ENCODE results near the gene ST6GALNAC4. TPM values are rescaled to one million over a fixed set of nuclear protein-coding genes. Genes with fewer than 3 reads are reported as not detected.

The ST6GALNAC4 gene
- total RNA-seq, 1 experiment from 2014 or later = 12.6 TPM

- DNase-seq (ENCODE audit: low read depth) = no peak
These were observed 29.9 kb upstream of the ST6GALNAC4 start for GRCh38 chr9:127946728-127947127.

GRCh38 chr9:127945942-127946341, 29.1 kb upstream of the ST6GALNAC4 start:
- DNase-seq (ENCODE audit: low read depth) = no peak

- no peak for DNase-seq (ENCODE audit: low read depth)
These were observed 28.5 kb upstream of the ST6GALNAC4 start for GRCh38 chr9:127945338-127945737.

GRCh38 chr9:127944586-127945218, 27.9 kb upstream of the ST6GALNAC4 start:
- DNase-seq (ENCODE audit: low read depth) = no peak

- peak; percentile 54 for DNase-seq (ENCODE audit: low read depth)
These were observed 26.9 kb upstream of the ST6GALNAC4 start for GRCh38 chr9:127943731-127944144.

GRCh38 chr9:127943011-127943662, 26.3 kb upstream of the ST6GALNAC4 start:
- no peak for DNase-seq (ENCODE audit: low read depth)

GRCh38 chr9:127942216-127943010, 25.6 kb upstream of the ST6GALNAC4 start:
- peak; percentile 39 for DNase-seq (ENCODE audit: low read depth)

GRCh38 chr9:127941961-127942215, 25.0 kb upstream of the ST6GALNAC4 start:
- DNase-seq (ENCODE audit: low read depth) = no peak

GRCh38 chr9:127941062-127941960, 24.5 kb upstream of the ST6GALNAC4 start:
- no peak for DNase-seq (ENCODE audit: low read depth)

- no peak for DNase-seq (ENCODE audit: low read depth)
These were observed 23.8 kb upstream of the ST6GALNAC4 start for GRCh38 chr9:127940593-127940992.

- DNase-seq (ENCODE audit: low read depth) = no peak
These were observed 21.5 kb upstream of the ST6GALNAC4 start for GRCh38 chr9:127938298-127938690.

- peak; percentile 85 for DNase-seq (ENCODE audit: low read depth)
These were observed 20.8 kb upstream of the ST6GALNAC4 start, which contains the start of gene DPM2 for GRCh38 chr9:127937388-127938297. Gene DPM2 (minus strand): TSS chr9:127937854. CDS start chr9:127937820, 34 bp downstream.

- no peak for DNase-seq (ENCODE audit: low read depth)
These were observed 20.2 kb upstream of the ST6GALNAC4 start for GRCh38 chr9:127937056-127937387.

- no peak for DNase-seq (ENCODE audit: low read depth)
These were observed 19.6 kb upstream of the ST6GALNAC4 start for GRCh38 chr9:127936347-127936852.

- no peak for DNase-seq (ENCODE audit: low read depth)
These were observed 19.0 kb upstream of the ST6GALNAC4 start for GRCh38 chr9:127935765-127936221.

- DNase-seq (ENCODE audit: low read depth) = no peak
These were observed 18.1 kb upstream of the ST6GALNAC4 start for GRCh38 chr9:127934986-127935385.

GRCh38 chr9:127934248-127934647, 17.4 kb upstream of the ST6GALNAC4 start:
- no peak for DNase-seq (ENCODE audit: low read depth)

GRCh38 chr9:127931092-127931881, 14.4 kb upstream of the ST6GALNAC4 start:
- DNase-seq (ENCODE audit: low read depth) = peak; percentile 90

- peak; percentile 87 for DNase-seq (ENCODE audit: low read depth)
These were observed 13.6 kb upstream of the ST6GALNAC4 start, which contains the start of gene PIP5KL1 for GRCh38 chr9:127930231-127931091. Gene PIP5KL1 (minus strand): TSS chr9:127930777. CDS start chr9:127930752, 25 bp downstream.
